Activated gamma-delta T cell treated with Interleukin-2 at 50 U/mL for 16 hours (primary cell): Measurements from ENCODE around the gene SPPL2B.

ENCODE experiments used
- DNase-seq: peaks from one replicate; pipeline ENCODE4 v3.0.0-alpha.2; 2020

SPPL2B gene

DNA sequence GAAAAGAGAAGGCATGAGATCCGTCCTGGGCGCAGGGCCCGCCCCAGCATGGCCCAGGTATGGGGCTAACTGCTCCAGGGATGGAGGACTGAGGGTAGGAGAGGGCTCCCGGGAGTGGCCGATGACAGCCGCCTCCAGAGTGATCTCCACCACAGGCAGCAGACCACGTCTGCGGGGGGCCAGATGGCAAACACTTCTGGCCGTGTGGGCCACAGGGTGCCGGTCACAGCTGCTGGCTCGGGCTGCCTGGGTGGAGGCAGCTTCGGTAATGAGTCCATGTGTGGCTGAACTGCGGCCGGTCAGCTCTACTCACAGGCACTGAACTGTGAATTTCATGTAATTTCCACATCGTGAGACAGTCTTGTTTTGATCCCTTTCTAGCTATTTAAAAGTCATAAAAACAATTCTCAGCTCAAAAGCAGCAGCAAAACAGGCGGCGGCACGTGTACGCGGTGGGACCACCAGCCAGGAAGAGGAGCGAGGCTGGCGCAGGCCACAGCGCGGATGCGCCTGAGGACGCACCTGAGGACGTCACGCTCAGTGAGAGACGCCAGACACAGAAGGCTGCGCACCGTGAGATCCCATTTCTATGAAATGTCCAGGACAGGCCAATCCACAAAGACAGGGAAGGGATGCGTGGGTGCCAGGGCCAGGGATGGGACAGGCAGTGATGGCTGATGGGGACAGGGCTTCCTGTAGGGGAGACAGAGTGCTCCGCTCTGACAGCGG is 4.1 kb upstream of the SPPL2B start:
- DNase-seq: no peak

DNA sequence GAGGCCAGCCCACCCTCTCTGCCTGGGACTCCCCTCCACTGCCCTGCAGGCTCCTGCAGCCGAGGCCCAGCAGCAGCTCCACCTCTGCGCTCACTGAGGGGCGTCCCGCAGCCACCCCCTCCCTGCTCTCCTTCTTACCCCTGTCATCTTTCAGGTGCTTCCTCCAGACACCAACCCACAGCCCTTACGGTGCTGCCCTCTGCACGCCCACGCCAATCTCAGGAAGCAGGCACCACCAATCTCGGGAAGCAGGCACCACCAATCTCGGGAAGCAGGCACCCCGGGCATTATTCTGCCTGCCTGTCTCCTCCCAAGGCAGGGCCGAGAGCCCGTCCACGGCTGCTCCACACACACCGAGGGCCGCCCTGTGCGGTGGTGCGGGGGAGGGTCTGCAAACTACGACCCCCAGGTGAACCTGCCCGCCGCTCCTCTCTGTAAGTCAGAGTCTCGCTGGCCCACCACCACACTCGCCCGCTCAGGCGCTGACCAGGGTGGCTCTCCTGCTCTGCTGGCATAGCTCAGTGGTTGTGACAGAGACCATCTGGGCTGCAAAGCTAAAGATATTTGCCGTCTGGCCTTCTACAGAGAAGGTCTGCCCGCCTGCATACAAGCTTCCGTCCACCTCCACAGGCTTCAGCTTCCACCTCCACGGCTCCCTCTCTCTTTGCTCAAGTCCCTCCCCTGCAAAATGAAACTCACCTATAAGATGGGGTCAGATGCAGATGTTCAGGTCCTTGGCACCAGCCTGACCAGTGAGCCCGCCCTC is 3.0 kb upstream of the SPPL2B start:
- DNase-seq: no peak

- DNase-seq: no peak
These were observed 1.7 kb upstream of the SPPL2B start for GRCh38 chr19:2326699-2327360.

DNA sequence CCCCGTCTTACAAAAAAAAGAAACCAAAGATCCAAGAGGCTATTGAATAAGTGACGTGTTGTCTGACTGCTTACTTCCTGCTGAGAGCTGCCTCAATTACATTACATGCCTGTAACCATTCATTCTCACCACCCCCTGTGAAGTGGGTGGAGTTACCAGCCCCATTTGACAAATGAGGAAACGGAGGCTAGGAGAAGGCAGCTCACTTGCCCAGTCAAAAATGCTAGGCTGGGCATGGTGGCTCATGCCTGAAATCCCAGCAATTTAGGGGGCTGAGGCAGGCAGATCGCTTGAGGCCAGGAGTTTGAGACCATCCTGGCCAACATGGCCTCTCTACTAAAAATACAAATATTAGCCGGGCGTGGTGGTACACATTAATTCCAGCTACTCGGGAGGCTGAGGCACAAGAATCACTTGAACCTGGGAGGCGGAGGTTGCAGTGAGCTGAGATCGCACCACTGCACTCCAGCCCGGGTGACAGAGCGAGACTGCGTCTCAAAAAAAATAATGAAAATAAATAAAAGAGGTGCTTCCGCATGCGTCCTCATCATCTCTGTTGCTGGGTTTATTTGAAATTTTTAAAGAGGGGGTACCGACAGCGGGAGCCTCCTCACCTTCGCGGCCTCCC is 597 bp upstream of the SPPL2B start:
- no peak for DNase-seq

- DNase-seq: no peak
These were observed 630 bp downstream of the SPPL2B start for GRCh38 chr19:2329149-2329478.

DNA sequence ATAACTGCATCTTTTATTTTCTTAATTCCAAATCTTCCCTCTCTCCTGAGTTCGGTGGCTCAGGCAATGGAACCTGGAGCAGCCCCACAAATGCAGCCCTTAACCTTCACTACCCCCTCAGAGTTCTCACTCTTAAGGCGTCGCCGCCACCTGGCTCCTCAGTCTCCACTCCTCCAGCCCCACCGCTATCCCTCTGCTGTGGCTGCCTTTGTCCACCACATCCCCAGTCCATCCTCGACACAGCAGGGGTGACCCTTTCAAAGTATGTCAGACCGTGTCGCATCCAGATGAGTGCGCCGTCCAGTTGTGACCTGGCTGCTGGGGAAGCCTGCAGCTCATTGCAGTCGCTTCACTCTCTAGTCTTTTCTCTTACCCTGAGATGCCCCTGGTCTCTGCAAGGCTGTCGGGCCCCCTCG is 1.0 kb downstream of the SPPL2B start:
- DNase-seq: no peak

DNA sequence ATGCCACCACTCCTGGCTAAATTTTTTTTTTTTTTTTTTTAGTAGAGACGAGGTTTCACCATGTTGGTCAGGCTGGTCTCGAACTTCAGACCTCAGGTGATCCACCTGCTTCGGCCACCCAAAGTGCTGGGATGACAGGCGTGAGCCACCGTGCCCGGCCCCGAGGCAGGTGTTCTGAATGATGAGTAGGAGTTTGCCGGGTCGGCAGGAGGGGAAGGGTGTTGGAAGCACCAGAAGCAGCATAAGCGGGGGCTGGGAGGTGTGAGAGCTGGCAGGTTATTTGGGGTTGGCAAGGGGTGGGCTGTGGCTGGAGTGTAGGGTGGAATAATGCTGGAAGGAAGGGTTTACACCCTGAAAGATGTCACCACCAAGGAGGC is 1.8 kb downstream of the SPPL2B start:
- DNase-seq: no peak

DNA sequence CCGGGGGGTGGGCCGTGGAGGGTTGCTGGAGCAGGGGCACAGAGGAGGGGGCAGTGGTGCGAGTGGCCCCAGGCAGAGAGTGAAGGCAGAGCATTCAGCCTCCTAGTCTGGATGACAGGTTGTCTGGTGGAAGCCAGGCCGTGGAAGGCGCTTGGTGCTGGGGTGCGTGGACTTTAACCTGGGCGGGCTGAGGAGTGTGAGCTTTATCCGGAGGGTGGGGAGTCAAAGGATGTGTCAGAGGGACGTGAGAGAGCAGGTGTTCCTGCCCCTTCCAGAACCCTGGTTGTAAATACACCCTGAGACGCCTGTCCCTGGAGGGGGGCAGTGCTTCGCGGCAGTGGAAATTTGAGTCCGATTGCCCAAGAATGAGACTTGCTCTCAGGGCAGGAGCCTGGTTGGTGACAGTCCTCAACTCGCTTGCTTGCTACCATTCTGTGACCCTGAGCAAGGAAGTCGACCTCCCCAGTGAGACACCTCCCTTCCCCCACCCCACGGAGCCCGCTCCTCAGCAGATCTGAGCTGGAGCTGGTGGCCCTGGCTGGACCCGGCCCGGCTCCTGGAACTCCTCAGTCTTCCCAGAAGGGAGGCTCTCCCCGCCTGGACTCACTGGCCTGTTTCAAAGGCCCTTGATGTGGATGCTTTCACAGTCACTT is 2.3 kb downstream of the SPPL2B start:
- DNase-seq: no peak

GRCh38 chr19:2331601-2332246 is 3.2 kb downstream of the SPPL2B start:
- no peak for DNase-seq

DNA sequence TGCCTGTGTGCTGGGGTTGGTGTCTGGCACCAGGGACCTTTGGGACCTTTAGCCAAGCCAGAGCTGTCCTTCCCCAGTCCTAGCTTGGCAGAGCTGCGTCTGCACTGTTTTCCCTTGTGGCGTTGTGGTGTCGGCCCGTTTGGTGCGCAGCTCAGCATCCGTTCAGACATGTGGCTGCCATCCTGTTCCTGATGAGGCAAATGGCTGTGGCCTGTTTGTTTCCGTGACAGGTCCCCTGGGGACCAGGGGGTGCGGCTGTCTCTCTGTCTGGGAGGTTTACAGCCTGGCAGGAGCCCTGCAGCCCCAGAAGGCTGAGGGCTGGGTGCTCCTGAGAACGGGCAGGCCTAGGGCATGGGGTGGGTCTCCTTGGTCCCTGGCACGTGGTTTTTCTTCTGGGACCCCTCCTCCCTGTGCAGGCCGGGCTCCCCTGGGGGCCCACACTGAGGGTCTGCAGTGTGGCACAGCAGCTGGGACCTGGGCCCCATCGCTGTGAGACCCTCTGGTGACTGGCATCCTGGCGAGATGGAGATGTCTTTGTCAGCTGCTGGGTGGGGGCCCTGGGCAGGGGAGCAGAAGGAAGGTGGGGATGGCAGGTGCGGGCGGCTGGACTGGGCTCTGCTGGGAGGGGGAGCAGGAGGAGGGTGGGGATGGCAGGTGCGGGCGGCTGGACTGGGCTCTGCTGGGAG is 4.0 kb downstream of the SPPL2B start:
- DNase-seq: peak; percentile 58

DNA sequence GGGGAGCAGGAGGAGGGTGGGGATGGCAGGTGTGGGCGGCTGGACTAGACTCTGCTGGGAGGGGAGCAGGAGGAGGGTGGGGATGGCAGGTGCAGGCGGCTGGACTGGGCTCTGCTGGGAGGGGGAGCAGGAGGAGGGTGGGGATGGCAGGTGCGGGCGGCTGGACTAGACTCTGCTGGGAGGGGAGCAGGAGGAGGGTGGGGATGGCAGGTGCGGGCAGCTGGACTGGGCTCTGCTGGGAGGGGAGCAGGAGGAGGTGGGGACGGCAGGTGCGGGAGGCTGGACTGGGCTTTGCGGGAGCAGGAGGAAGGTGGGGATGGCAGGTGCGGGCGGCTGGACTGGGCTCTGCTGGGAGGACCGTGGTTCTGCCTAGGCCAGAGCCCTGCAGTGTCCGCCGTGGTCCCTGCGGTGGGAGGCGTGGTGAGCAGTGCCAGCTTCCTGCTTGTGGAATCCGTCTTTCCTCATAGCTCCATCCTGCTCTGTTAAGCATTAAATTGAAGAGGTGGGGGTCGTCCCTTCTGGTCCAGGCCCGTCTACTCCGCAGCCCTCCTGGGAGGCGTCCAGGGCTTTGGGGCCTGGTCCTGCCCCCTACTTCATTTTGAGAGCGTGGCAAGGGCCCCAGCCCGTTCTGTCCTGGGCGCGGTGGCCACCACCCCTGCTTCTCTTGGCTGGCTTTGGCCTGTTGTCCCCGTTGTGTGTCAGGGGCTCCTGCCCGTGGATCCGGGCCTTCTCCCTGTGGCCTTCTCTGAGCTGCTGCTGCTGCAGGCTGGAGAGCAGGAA is 4.7 kb downstream of the SPPL2B start:
- DNase-seq: no peak

DNA sequence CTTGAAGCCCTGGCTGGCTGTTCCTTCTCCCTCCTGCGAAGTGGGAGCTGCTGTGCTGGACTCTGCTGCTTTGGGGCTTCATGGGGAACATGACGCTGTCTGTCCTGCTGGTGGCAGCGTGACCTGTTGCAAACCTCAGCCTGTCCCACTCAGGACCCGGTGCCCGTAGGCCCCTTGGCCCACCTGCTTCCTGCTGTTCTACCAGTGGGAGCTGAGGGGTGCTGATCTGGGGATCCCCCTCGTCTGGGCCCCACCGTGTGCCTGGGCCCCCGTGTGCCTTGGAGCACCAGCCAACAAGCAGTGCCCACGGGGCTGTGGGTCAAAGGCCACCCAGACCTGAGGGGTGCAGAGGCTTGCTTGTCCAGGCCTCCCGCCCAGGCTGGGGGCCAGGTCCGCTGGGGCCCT is 5.3 kb downstream of the SPPL2B start:
- no peak for DNase-seq

- no peak for DNase-seq
These were observed 5.9 kb downstream of the SPPL2B start for GRCh38 chr19:2334426-2334825.

DNA sequence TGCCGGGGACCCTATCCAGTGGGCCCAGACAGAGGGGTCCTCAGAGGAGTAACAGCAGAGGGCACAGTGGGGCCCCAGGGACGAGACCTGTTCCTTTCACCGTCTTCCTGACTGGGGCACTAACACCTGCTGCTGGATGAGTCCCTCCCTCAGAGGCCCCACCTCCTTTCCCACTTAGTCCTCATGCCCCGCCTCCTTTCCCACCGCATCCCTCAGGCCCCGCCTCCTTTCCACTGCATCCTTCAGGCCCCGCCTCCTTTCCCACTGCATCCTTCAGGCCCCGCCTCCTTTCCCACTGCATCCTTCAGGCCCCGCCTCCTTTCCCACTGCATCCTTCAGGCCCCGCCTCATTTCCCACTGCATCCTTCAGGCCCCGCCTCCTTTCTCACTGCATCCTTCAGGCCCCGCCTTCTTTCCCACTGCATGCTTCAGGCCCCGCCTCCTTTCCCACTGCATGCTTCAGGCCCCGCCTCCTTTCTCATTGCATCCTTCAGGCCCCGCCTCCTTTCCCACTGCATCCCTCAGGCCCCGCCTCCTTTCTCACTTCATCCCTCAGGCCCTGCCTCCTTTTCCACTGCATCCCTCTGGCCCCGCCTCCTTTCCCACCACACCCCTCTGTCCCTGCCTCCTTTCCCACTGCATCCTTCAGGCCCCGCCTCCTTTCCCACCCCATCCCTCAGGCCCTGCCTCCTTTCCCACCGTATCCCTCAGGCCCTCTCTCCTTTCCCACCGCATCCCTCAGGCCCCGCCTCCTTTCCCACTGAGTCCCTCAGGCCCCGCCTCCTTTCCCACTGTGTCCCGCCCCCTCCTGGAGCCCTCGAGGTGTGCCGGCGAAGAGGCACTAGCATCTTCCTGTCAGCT is 6.7 kb downstream of the SPPL2B start:
- no peak for DNase-seq

- DNase-seq: no peak
These were observed 7.4 kb downstream of the SPPL2B start for GRCh38 chr19:2335848-2336247.

- DNase-seq: no peak
These were observed 8.2 kb downstream of the SPPL2B start for GRCh38 chr19:2336528-2337328.

DNA sequence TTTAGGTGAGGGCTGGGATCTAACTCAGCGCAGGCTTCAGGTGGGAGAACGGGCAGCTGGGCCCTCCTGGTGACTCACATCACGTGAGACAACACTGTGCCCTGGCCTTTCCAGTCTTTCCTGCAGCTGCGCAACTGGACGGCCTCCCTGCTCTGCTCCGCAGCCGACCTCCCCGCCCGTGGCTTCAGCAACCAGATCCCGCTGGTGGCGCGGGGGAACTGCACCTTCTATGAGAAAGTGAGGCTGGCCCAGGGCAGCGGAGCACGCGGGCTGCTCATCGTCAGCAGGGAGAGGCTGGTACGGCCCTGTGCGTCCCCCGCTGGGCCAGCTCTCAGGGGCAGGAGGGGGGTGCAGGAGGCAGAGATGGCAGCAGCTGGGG is 8.8 kb downstream of the SPPL2B start:
- no peak for DNase-seq

DNA sequence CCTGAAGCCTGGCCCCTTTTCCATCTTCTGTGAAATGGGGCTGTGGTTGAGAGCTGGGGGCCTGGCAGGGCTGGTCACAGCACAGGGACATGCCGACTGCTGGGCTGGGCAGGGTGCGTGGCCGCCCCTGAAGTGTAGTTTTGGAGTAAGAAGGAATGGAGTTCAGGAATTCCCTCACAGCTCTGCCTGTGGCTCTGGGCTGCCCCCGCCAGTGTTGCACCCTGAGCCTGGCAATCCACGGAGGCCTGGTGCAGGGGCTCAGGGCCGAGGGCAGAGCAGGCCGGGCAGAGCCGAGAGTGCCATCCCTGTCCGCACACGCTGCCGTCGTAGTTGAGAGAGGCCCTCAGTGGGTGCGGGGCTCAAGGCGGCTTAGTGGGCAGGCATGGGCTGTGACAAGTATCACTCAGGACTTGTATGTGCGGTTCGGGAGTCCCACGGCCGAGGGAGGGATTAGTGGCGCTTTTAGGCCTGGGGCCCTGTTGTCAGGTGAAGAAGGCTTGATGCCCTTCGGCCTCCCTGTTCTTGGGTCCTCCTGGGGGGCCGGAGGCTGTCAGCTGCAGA is 9.7 kb downstream of the SPPL2B start:
- DNase-seq: no peak
